ENCODE measurements around the gene LARP1. TPM values are rescaled to one million over a fixed set of nuclear protein-coding genes. Genes with fewer than 3 reads are reported as not detected.

Gene LARP1
- total RNA-seq, 1 experiment from 2014 or later: 290 TPM

DNA sequence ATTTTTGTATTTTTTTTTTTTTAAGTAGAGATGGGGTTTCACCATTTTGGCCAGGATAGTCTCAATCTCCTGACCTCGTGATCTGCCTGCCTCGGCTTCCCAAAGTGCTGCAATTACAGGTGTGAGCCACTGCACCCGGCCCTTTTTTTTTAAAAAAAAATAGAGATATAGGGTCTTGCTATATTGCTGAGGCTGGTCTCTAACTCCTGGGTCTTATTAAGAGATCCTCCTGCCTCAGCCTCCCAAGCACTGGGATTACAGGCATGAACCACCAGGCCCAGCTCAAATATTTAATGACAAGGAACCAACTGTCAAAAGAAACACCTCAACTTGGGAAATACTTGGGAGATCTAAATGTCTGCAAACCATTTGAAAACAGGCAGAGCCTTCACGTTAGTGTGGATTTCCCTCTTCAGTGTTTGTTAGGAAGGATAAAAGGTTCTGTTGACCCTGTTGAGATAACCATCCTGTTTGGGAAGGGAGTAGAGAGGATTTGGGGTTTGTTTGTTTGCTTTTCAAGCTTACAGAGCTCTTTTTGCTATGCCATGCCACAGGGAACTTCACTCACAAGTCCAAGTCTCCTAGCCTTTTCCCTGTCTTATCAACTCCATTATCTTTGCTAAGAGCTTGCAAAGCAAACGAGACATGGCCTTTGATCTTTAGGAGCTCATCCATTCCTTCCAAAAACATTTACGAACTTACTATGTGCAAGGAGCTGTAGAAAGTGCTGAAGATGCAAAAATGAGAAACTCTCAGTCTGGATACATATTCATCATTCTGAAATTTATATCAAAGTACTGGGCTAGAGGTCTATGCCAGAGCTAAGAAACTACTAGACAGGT, 87.7 kb downstream of the LARP1 start:
- TF ChIP-seq, protein P1, sequence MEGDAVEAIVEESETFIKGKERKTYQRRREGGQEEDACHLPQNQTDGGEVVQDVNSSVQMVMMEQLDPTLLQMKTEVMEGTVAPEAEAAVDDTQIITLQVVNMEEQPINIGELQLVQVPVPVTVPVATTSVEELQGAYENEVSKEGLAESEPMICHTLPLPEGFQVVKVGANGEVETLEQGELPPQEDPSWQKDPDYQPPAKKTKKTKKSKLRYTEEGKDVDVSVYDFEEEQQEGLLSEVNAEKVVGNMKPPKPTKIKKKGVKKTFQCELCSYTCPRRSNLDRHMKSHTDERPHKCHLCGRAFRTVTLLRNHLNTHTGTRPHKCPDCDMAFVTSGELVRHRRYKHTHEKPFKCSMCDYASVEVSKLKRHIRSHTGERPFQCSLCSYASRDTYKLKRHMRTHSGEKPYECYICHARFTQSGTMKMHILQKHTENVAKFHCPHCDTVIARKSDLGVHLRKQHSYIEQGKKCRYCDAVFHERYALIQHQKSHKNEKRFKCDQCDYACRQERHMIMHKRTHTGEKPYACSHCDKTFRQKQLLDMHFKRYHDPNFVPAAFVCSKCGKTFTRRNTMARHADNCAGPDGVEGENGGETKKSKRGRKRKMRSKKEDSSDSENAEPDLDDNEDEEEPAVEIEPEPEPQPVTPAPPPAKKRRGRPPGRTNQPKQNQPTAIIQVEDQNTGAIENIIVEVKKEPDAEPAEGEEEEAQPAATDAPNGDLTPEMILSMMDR (conservative IDR thresholded peaks at IDR 0.05): no peak
- TF ChIP-seq EZH2 (IDR thresholded peaks at IDR 0.05; ENCODE audit: low read depth): no peak
- Histone ChIP-seq H3K27me3 (ENCODE audit: insufficient read depth, low read depth) (no peaks in the 10 kb centered on the region), H3K4me2 (no peak overlapping the region), H3K9me2 (ENCODE audit: insufficient read depth) (no peaks in the 10 kb centered on the region), H3K27ac (no peak overlapping the region), H3K4me3 (no peak overlapping the region), H3K36me3 (ENCODE audit: low read depth) (no peaks in the 10 kb centered on the region), H2AFZ (no peak overlapping the region), H3K9me3 (ENCODE audit: insufficient read depth, low read depth) (no peaks in the 10 kb centered on the region), H4K20me1 (ENCODE audit: insufficient read depth) (no peaks in the 10 kb centered on the region), H3K4me1 (replicated peaks; ENCODE audit: insufficient read depth) (no peaks in the 10 kb centered on the region), H3F3A (ENCODE audit: insufficient read depth, low read depth) (peaks cover 4% of the 10 kb centered on the region; the same call in 1 of the 2 replicates), H3K79me2 (ENCODE audit: low read depth) (no peaks in the 10 kb centered on the region)
- ChIA-PET POLR2A (ENCODE audit: unreplicated experiment) (interaction anchor here (0.6 to 0.7 kb wide), 2 partner anchors 17 to 757 kb away, joined by 4 read pairs; no protein-coding TSS in a partner anchor), CTCF (no interaction called here)
- BruUV-seq (replicated peaks): no TSS peak
- intact Hi-C loops (cut with micrococcal nuclease; ENCODE audit: unreplicated experiment): no loop called here
- no peak for DNase-seq

DNA sequence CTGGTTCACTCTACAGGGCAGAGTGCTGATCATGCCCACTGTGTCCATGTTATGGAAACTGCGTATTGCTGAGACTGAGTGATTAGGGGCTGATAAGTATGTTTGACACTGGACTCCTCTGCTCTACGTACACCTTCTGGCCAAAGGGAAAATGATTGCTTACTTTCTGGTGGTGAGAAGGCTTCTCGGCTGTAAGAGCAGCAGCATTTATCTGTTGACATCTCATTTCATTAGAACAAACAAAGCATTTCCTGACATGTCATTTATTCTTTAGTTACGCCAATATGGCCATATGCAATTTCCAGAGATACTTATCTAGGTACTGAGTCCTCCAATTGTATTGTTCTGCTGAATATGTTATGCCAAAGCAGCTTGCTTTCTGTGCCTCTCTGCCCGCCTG, 89.6 kb downstream of the LARP1 start:
- H3K9me2 ChIP-seq (ENCODE audit: insufficient read depth): no peaks in the 10 kb centered on the region
- H3K36me3 ChIP-seq (ENCODE audit: low read depth): no peaks in the 10 kb centered on the region
- ChIA-PET POLR2A (ENCODE audit: unreplicated experiment) (interaction anchor here (0.7 kb wide), 1 partner anchor 92 kb away, joined by 19 read pairs; no protein-coding TSS in a partner anchor), CTCF (no interaction called here)
- TF ChIP-seq, protein P1 (conservative IDR thresholded peaks at IDR 0.05): no peak
- TF ChIP-seq EZH2 (IDR thresholded peaks at IDR 0.05; ENCODE audit: low read depth): no peak
- no peak overlapping the region for H3K4me3 ChIP-seq
- no peaks in the 10 kb centered on the region for H3K27me3 ChIP-seq (ENCODE audit: insufficient read depth, low read depth)
- H3K4me1 ChIP-seq (replicated peaks; ENCODE audit: insufficient read depth): no peaks in the 10 kb centered on the region
- peaks cover 4% of the 10 kb centered on the region; the same call in 1 of the 2 replicates for H3F3A ChIP-seq (ENCODE audit: insufficient read depth, low read depth)
- H3K27ac ChIP-seq: no peak overlapping the region
- intact Hi-C loops (cut with micrococcal nuclease; ENCODE audit: unreplicated experiment): no loop called here
- no peak overlapping the region for H3K4me2 ChIP-seq
- H2AFZ ChIP-seq: no peak overlapping the region
- DNase-seq: peak in 1 of 2 experiments; percentile 36
- no peaks in the 10 kb centered on the region for H4K20me1 ChIP-seq (ENCODE audit: insufficient read depth)
- H3K9me3 ChIP-seq (ENCODE audit: insufficient read depth, low read depth): no peaks in the 10 kb centered on the region
- no peaks in the 10 kb centered on the region for H3K79me2 ChIP-seq (ENCODE audit: low read depth)
- no TSS peak for BruUV-seq (replicated peaks)

DNA sequence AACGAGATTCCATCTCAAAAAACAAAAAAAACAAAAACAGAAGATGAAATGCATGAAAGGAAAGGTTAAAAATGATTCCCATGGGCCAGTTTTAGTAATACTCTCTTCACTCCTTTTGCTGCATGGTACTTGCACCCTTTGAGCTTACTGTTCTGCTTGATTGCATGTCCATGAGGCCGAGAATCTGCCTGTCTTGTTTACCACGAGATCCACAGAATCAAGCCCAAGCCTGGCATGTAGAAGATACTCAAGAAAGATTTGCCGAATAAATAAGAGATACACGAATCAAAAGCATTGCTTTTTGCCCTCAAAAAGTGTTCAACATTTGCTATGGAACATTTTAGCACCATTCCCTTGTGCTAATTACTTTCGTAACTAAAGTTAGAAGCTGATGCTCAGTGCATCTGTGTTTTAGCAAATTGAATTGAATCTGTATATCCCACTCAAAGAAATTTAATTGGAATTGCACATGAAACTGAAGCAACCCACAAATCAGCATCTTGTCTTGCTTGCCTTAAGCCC, 94.1 kb downstream of the LARP1 start:
- Histone ChIP-seq H3K4me2 (no peak overlapping the region), H4K20me1 (ENCODE audit: insufficient read depth) (no peaks in the 10 kb centered on the region), H3F3A (ENCODE audit: insufficient read depth, low read depth) (no peaks in the 10 kb centered on the region; the same call in 1 of the 2 replicates), H3K27me3 (ENCODE audit: insufficient read depth, low read depth) (no peaks in the 10 kb centered on the region), H3K9me3 (ENCODE audit: insufficient read depth, low read depth) (no peaks in the 10 kb centered on the region), H2AFZ (no peak overlapping the region), H3K27ac (no peak overlapping the region), H3K9me2 (ENCODE audit: insufficient read depth) (no peaks in the 10 kb centered on the region), H3K79me2 (ENCODE audit: low read depth) (no peaks in the 10 kb centered on the region), H3K36me3 (ENCODE audit: low read depth) (no peaks in the 10 kb centered on the region), H3K4me3 (no peak overlapping the region), H3K4me1 (replicated peaks; ENCODE audit: insufficient read depth) (no peaks in the 10 kb centered on the region)
- DNase-seq: no peak
- POLR2A ChIA-PET (ENCODE audit: unreplicated experiment): no interaction called here
- intact Hi-C loops (cut with micrococcal nuclease; ENCODE audit: unreplicated experiment): no loop called here
- TF ChIP-seq, protein P1 (conservative IDR thresholded peaks at IDR 0.05): no peak
- no peak for TF ChIP-seq EZH2 (IDR thresholded peaks at IDR 0.05; ENCODE audit: low read depth)
- CTCF ChIA-PET: no interaction called here
- no TSS peak for BruUV-seq (replicated peaks)
